ENCODE data around the gene FAM229B.

FAM229B gene

DNA sequence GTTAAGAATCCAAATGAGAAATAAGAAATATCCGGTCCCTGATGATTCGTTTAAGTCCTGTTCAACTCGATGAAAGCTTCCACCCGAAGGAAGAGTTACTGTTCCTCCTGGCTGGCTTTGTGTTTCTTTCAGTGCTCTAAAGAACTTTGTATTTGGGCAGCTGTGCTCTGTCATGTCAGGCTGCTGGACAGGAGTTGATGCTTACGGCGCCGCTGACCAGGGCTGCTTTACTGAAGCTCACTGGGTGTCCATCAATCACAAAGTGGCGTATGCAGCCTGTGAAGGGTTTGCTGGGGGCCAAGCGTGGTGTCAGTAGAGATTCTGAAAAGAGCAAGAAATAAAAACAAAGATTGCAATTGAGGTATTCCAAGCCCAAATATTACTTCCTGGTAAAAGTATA, 21.9 kb downstream of the FAM229B start:
- TF ChIP-seq CTCF (IDR thresholded peaks at IDR 0.05; ENCODE audit: low read depth, low read length) = no peak
- DNase-seq (ENCODE audit: extremely low read depth, low read depth) = no peak

DNA sequence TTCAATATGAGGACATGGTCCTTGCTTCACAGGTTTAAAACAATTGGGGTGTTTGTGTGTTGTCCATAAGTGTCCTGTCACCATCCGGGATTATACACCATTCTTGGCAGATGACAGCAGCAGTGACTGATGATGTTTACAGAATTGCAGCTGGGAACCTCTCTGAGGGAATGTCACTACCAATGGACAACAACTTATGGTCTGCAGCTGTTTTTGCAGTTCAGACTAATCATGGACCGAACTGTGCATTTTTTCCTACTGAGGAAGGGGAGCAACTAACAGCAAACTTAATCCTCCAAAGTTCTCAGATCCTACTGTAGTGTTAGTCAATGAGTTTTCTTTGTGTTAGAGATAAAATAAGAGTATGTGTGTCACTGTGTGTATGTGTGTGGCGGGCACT, 26.0 kb downstream of the FAM229B start:
- no peak for DNase-seq (ENCODE audit: extremely low read depth, low read depth)
- no peak for TF ChIP-seq CTCF (IDR thresholded peaks at IDR 0.05; ENCODE audit: low read depth, low read length)

DNA sequence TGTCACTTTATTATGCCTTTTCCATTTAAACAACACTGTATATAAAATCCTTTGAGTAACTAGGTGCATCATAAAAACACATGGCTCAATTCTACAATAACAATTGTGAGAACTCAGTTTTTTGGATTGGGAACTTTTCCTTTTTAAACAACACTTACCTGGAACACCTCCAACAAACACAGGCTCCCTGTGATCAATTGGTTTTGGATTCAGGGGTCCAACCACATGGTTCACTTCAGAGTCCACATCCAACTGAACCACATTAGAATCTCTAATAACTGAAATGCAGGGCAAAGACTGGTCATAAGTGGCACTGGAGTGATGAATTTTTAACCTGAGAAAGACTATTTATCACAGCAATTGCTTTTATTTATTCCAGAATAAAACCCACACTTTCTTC, 26.5 kb downstream of the FAM229B start:
- no peak for TF ChIP-seq CTCF (IDR thresholded peaks at IDR 0.05; ENCODE audit: low read depth, low read length)
- DNase-seq (ENCODE audit: extremely low read depth, low read depth) = no peak

DNA sequence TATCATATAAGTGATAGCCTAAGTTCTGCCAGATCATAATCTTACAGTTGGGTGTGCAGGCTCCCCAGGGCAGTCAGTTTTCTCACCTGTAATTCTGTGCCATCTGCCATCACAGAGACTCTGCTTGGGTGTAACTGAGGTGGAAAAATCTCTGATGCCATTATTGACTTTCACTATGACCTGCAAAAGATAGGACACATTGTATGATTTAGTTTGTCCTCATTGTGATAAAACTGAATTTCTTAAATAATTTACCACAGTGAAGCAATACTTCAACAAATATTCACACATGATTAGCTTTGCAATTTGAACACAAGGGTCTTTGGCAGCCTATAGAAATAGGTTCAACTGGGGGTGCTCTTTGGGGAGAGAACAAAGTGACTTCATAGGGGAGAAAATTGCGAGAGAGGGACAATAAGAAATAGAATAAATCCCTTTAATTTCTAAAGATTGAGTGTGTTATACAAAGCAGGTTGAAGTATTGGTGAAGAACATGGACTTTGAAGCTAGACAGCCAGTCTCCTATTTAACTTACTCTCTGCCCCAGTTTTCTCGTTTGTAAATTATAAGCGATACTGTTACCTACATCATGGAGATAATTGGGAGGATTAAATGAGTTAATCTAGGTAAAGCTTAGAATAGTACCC, 27.3 kb downstream of the FAM229B start:
- no peak for DNase-seq (ENCODE audit: extremely low read depth, low read depth)
- no peak for TF ChIP-seq CTCF (IDR thresholded peaks at IDR 0.05; ENCODE audit: low read depth, low read length)

DNA sequence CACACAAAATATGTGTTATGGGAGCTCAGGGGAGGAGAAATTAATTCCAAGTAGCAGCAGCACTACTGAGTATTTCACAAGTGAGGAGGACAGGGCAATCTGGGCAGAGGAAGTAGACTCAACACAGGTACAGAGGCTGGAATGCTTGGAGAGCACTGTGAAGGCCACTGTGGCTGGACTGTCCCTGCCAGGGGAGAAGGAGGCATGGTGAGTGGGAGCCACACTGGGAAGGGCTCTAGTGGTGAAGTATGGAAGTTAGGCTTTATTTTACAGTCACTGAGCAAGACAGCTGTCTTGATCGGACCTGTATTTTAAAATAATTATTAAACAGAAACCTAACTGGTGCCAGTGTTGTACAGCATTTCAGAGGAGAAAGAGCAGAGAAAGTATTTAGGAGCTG, 28.8 kb downstream of the FAM229B start:
- no peak for DNase-seq (ENCODE audit: extremely low read depth, low read depth)
- TF ChIP-seq CTCF (IDR thresholded peaks at IDR 0.05; ENCODE audit: low read depth, low read length) = no peak

DNA sequence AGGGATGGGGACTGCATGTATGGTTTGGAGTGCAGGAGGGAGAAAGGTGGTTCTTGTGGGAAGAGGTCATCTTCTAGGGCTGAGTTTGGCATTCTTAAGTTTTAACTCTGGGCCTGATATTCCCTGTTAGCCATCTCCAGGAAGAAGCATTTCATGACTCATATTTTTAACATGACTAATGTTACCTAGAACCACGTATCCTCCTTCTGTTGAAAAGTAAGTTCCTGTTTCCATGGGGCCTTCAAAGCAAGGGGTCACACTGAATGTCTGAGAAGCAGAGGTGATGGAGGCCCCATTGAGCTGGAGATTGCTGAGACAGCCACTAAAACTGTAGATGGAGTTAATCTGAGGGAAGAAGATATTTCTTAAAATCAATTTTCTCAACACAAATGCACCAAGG, 30.2 kb downstream of the FAM229B start:
- no peak for DNase-seq (ENCODE audit: extremely low read depth, low read depth)
- TF ChIP-seq CTCF (IDR thresholded peaks at IDR 0.05; ENCODE audit: low read depth, low read length) = no peak

DNA sequence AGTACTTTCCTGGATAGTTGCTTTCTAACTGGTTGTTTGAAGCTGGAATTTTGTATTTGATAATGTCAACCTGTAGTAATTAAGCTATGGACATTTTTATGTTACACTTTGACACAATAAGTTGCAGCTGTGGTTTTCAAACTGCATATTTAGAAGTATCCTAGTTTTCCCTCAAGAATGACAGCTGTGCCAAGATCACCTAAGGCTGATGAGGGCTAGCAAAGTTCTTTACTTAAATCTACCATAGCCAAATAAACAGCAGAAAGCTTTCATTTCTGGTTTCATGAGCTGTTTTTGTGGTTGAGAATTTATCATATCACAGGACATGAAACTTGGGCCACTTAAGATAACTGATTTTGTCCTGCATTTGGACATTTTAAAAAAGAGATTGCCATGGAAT, 30.6 kb downstream of the FAM229B start:
- DNase-seq (ENCODE audit: extremely low read depth, low read depth) = no peak
- no peak for TF ChIP-seq CTCF (IDR thresholded peaks at IDR 0.05; ENCODE audit: low read depth, low read length)

Measured in AG09319 (cell line).